Right renal pelvis (tissue), 4 donors: ENCODE data around the gene PGAP1. TPM values are rescaled to one million over a fixed set of nuclear protein-coding genes. Genes with fewer than 3 reads are reported as not detected.
A peak's percentile ranks its signal among the peaks of the same experiment; 100 is the strongest.

ENCODE experiments used
- DNase-seq, 4 donors: peaks; one replicate each; pipeline ENCODE4 v3.0.0-alpha.2; 2013; ENCODE audit warnings: low read depth in 4 of 4, low spot score in 3 of 4, missing footprints in 1 of 4
- polyA plus RNA-seq, 4 donors: library from polyadenylated mRNA; unstranded; fragments of 120-200 nt; gene quantifications; one replicate each; pipeline ENCODE4 v1.2.1, GENCODE V29; 2013; ENCODE audit not compliant: insufficient read length in 4 of 4

The PGAP1 gene
- polyA plus RNA-seq, 4 donors = 27.7 to 29.8 (median 28.6) TPM

GRCh38 chr2:196804381-196804780 is 122.1 kb downstream of the PGAP1 start:
- no peak for DNase-seq

GRCh38 chr2:196802401-196802800 is 124.1 kb downstream of the PGAP1 start:
- DNase-seq = no peak

GRCh38 chr2:196801674-196802261 is 124.7 kb downstream of the PGAP1 start:
- no peak for DNase-seq

GRCh38 chr2:196798980-196799379 is 127.5 kb downstream of the PGAP1 start:
- peak in 1 of 4 donors; percentile 7 for DNase-seq

GRCh38 chr2:196792865-196793264 is 133.6 kb downstream of the PGAP1 start:
- DNase-seq = no peak

- no peak for DNase-seq
Observed at GRCh38 chr2:196783431-196784094, 142.9 kb downstream of the PGAP1 start.

Other genes starting within 250 kb of the PGAP1 start
- gene GTF3C3, start 127.0 kb downstream of the PGAP1 start, polyA plus RNA-seq = 10 to 100 TPM; 50.3 to 67.4 (median 60.2) TPM
- gene C2orf66, start 117.4 kb downstream of the PGAP1 start, polyA plus RNA-seq = under 1 TPM in 3 of 4 donors, not detected in 1; 0.35 to 0.44 (median 0.37) TPM